GM18873 (cell line): ENCODE data around the gene EMILIN2.
"Not testable (repeated sequence)": the region's sequence is repeated elsewhere in the genome, so short reads cannot be mapped to it uniquely, and the experiment has no call there.

Source experiments
- ATAC-seq: cut with Tn5 transposase; IDR thresholded peaks from one replicate; pipeline ENCODE4 v1.9.1; 2021; ENCODE audit warnings: mild to moderate bottlenecking, moderate library complexity, moderate number of reproducible peaks; ENCODE audit not compliant: unreplicated experiment, low FRiP score

The EMILIN2 gene

DNA sequence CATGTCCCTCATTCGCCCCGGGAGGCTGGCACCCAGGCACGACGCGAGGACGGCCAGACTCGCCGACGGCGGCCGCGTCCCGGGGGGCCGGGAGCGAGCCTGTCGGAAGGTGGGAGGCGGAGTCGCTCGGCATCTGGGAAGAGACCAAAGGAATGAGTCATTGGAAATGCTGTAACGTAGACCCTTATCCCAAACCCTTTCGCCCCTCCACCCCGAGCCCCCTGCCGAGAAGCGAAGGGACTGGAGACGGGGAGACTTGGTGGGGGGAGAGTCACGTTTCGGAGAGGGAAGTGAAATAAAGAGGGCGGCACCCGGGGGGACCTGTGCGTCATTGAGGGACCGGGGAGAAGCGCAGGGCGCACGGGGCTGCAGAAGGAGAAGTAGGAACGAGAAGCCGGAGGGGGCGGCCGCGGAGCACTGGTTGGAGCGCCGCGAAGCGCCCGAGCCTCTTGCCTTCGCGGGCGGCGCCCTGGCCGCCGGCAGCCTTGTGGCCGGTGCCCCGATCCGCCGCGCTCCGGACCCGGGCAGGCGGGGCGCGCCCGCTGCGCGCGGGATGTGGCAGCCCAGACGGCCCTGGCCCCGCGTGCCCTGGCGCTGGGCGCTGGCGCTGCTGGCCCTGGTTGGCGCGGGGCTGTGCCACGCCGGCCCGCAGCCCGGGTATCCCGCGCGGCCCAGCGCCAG, at the start of gene EMILIN2:
EMILIN2 (plus strand) TSS at position 371 of the 681 bp plus-strand sequence; CDS start at position 554, 183 bp downstream.
- no peak for ATAC-seq

DNA sequence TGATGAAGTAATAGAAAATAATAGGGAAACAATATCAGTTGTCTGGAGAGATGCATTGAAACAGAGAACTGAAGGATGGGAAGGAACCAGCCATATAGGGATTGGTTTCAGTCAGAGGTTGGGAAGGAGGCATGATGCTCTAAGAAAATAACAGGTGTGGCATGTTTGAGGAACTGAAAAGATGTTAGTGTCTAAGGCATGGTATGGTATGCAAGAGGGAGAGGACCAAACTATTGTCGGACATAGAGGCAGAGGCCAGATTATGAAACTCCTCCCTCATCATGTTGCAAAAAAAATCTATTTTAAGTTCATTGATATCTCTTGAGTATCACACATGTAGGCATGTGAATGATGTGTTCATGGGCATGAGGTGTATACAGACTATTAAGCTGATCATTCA, 48.9 kb upstream of the EMILIN2 start:
- no peak for ATAC-seq

- no peak for ATAC-seq
These were observed 47.4 kb upstream of the EMILIN2 start for GRCh38 chr18:2799369-2799768.

DNA sequence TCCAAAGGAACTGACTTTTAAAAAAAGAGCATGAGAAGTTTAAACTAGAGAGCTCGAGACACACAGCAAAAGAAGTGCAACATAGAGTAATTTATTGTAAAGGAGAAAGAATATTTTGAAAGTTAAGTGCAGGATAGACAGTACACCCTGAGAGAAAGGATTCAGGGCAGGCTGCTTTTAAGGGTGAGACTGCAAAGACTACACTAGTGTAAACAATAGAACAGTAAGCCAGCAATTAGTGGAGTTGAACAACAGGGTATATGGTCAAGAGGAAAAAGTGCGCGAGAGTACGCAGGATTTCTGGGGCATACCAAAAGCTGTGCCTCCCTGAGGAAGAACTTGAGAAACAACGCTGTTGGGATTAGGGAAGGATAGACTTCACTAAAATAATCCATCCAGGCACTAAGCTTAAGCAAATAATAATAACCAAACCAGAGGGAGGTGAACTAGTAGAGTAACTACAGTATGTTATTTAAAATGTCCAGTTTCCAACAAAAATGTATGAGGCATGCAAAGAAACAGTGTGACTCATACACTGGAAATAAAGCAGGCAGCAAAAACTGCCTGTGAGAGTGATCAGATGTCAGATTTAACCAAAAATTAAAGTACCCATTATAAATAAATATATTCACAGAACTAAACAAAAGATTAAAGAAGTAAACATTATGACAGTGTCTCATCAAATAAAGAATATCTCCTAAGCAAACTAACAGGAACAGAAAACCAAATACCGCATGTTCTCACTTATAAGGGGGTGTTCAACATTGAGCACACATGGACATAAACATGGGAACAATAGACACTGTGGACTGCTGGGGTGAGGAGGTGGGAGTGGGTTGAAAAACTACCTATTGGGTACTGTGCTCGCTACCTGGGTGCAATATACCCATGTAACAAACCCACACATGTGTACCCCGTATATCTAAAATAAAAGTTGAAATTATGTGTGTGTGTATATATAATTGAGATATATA, 40.5 kb upstream of the EMILIN2 start:
- ATAC-seq, result no peak

GRCh38 chr18:2808640-2809039, 38.2 kb upstream of the EMILIN2 start:
- ATAC-seq, result not testable (repeated sequence)

DNA sequence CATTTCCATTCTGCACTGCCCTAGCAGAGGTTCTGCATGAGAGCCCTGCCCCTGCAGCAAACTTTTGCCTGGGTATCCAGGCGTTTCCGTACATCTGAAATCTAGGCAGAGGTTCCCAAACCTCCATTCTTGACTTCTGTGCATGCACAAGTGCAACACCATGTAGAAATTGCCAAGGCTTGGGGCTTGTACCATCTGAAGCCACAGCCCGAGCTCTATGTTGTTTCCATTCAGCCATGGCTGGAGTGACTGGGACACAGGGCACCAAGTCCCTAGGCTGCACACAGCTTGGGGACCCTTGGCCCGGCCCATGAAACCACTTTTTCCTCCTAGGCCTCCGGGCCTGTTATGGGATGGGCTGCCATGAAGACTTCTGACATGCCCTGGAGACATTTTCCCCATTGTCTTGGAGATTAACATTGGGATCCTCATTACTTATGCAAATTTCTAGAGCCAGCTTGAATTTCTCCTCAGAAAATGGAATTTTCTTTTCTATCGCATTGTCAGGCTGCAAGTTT, 37.1 kb upstream of the EMILIN2 start:
- ATAC-seq, result not testable (repeated sequence)

DNA sequence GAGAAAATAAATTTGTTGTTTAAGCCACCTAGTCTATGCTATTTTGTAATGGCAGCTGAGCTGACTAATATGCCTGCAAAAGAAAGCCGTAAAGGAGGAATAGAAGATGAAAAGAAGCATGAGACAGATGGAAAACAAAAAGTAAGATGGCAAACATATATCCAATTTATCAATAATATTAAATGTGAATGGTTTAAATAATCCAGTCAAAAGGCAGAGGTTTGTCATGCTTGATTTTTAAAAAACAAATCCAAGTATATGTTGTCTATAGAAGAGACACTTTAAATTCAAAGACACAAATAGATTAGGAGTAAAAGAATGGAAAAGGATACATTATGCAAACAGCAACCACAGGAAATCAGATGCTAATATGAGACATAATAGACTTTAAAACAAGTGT, 35.4 kb upstream of the EMILIN2 start:
- no peak for ATAC-seq

- ATAC-seq, result no peak
These were observed 31.9 kb upstream of the EMILIN2 start for GRCh38 chr18:2814928-2815327.

GRCh38 chr18:2818281-2818680, 28.5 kb upstream of the EMILIN2 start:
- ATAC-seq, result no peak

- no peak for ATAC-seq
These were observed 25.1 kb upstream of the EMILIN2 start for GRCh38 chr18:2821695-2822094.

GRCh38 chr18:2822213-2822921, 24.4 kb upstream of the EMILIN2 start:
- ATAC-seq, result no peak

- no peak for ATAC-seq
These were observed 23.6 kb upstream of the EMILIN2 start for GRCh38 chr18:2823202-2823601.

DNA sequence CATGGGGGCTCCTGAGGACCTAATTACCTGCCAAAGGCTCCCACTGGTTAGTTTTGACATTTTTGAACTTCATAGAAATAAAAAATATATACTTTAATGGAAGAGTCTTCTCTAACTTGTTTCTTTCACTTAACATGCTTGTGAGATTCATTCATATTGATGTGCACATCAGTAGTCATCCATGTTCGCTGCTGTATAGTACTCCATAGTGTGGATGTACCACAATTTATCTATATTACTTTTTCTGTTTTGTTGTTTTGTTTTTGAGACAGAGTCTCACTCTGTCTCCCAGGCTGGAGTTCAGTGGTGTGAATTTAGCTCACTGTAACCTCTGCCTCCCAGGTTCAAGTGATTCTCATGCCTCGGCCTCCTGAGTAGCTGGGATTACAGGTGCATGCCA, 22.8 kb upstream of the EMILIN2 start:
- ATAC-seq, result no peak

GRCh38 chr18:2824865-2825264, 21.9 kb upstream of the EMILIN2 start:
- ATAC-seq, result no peak

- ATAC-seq, result no peak
These were observed 21.1 kb upstream of the EMILIN2 start for GRCh38 chr18:2825613-2826175.

DNA sequence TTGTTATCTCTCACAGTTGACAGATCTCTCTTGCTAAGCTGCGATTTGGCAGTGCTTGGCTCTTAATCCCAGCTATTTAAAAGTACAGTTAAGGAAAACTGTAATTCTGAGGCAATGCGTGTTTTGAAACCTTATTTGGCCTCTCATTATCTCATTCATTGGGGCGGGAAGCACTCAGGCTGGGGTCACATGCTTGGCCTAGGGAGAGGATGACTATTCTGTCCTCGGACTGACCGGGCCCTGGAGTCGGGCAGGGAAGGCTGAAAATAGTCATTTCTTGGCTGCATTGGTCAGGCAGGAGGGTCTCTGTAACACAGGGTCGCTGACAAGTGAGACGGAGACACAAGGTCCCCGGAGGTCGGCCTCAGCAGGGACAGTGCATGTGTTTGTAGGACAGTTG, 20.2 kb upstream of the EMILIN2 start:
- ATAC-seq, result no peak

GRCh38 chr18:2827061-2827460, 19.7 kb upstream of the EMILIN2 start:
- ATAC-seq, result no peak

DNA sequence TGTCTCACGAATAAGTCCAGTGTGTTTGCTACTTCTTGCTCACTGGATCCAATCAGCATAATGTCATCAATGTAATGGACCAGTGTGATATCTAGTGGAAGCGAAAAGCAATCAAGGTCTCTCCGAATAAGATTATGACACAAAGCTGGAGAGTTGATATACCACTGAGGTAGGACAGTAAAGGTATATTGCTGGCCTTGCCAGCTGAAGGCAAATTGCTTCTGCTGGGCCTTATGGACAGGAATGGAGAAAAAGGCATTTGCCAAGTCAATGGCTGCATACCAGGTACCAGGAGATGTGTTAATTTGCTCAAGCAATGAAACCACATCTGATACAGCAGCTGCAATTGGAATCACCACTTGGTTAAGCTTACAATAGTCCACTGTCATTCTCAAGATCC, 10.7 kb upstream of the EMILIN2 start:
- not testable (repeated sequence) for ATAC-seq

- ATAC-seq, result not testable (repeated sequence)
These were observed 9.5 kb upstream of the EMILIN2 start for GRCh38 chr18:2837290-2837689.

- ATAC-seq, result no peak
These were observed 7.6 kb upstream of the EMILIN2 start for GRCh38 chr18:2839202-2839601.
